K562 (cell line): ENCODE data around the gene ZNF609. TPM values are rescaled to one million over a fixed set of nuclear protein-coding genes. Genes with fewer than 3 reads are reported as not detected.

ENCODE experiments used
- ATAC-seq: fragments of 200-7000 bp; cut with Tn5 transposase; 3 replicates; pipeline ENCODE4 v1.9.1; 2020; ENCODE audit warnings: moderate library complexity
- BruUV-seq: library from RNA; stranded (reverse); fragments of 400-500 nt; replicated peaks from 2 replicates; lab custom pipeline; 2021; lab: Mats Ljungman, UMichigan
- CTCF ChIA-PET: fragments of 300-600 bp; formaldehyde crosslinking; extraction: SDS; loops from one replicate; lab custom pipeline; 2021; ENCODE audit warnings: low intra/inter-chr PET ratio; lab: Yijun Ruan, JAX
- POLR2A ChIA-PET: fragments of 300-600, 350-650 bp; sonication (Branson Sonifier 250); formaldehyde crosslinking; extraction: SDS; loops from one replicate; lab custom pipeline; 2021; ENCODE audit warnings: antibody characterized with exemption, inconsistent platforms; lab: Yijun Ruan, JAX
- DNase-seq, 4 experiments: peaks; one replicate each; pipeline versions ENCODE4 v3.0.0 to v3.0.0-alpha.2; 2011 to 2018; ENCODE audit warnings: low spot score in 3 of 4, mixed read lengths in 3 of 4; ENCODE audit errors: extremely low read depth in 1 of 4
- FAIRE-seq: peaks from 2 replicates; lab custom pipeline; 2011; peaks lifted over from hg19 to GRCh38; lab: Jason Lieb, UNC
- H2AFZ ChIP-seq: 2 replicates; pipeline ENCODE4 v1.6.0; 2011; ENCODE audit warnings: low read depth, low read length, control low read depth, inconsistent platforms
- H3K27ac ChIP-seq: fragments of 200-600 bp; 3 replicates; pipeline ENCODE4 v1.8.0; 2011; ENCODE audit warnings: low read depth, mild to moderate bottlenecking, control low read depth, inconsistent platforms, low read length, moderate library complexity, mixed read lengths; ENCODE audit errors: extremely low read depth
- H3K27me3 ChIP-seq, 2 experiments: fragments of 300-600 bp in 1 of 2; 2 replicates in 1 of 2; 3 replicates in 1 of 2; pipeline versions ENCODE4 v1.6.0 to v1.8.0; 2011; ENCODE audit warnings: inconsistent platforms in 2 of 2, low read length in 2 of 2, mild to moderate bottlenecking in 1 of 2, mixed read lengths in 1 of 2, moderate library complexity in 1 of 2; ENCODE audit not compliant: control insufficient read depth in 2 of 2, insufficient read depth in 2 of 2
- H3K36me3 ChIP-seq: fragments of 300-600 bp; 3 replicates; pipeline ENCODE4 v1.8.0; 2011; ENCODE audit warnings: mild to moderate bottlenecking, low read length, inconsistent platforms; ENCODE audit not compliant: control insufficient read depth, insufficient read depth
- H3K4me1 ChIP-seq, 2 experiments: fragments of 200-600 bp in 1 of 2; replicated peaks in 1 of 2; 2 replicates in 1 of 2; 3 replicates in 1 of 2; pipeline versions ENCODE4 v1.5.1 to v1.8.0; 2011; ENCODE audit warnings: inconsistent platforms in 2 of 2, low read length in 2 of 2, mild to moderate bottlenecking in 1 of 2, mixed read lengths in 1 of 2, moderate library complexity in 1 of 2; ENCODE audit not compliant: control insufficient read depth in 2 of 2, insufficient read depth in 2 of 2
- H3K4me2 ChIP-seq: 2 replicates; pipeline ENCODE4 v1.6.1; 2011; ENCODE audit warnings: low read length, control low read depth, inconsistent platforms, mixed read lengths; ENCODE audit not compliant: insufficient read depth
- H3K4me3 ChIP-seq: fragments of 200-600 bp; sonication (generic), shearing (Covaris generic); 2 replicates; pipeline ENCODE4 v1.5.1; 2016; ENCODE audit warnings: control low read depth, inconsistent platforms
- H3K79me2 ChIP-seq: fragments of 200-600 bp; 3 replicates; pipeline ENCODE4 v1.8.0; 2011; ENCODE audit warnings: low read length, inconsistent platforms; ENCODE audit not compliant: control insufficient read depth, insufficient read depth
- H3K9ac ChIP-seq, 2 experiments: 2 replicates each; pipeline versions ENCODE4 v1.6.0 to v1.6.1; 2011; ENCODE audit warnings: low read depth in 2 of 2, low read length in 2 of 2, control low read depth in 1 of 2, inconsistent platforms in 1 of 2, mild to moderate bottlenecking in 1 of 2, mixed read lengths in 1 of 2; ENCODE audit not compliant: insufficient read depth in 1 of 2
- H3K9me1 ChIP-seq: one replicate; pipeline ENCODE4 v1.6.0; 2011; ENCODE audit warnings: inconsistent platforms, mild to moderate bottlenecking, low read length, moderate library complexity; ENCODE audit not compliant: control insufficient read depth, insufficient read depth
- H3K9me3 ChIP-seq: replicated peaks from 2 replicates; pipeline ENCODE4 v1.5.1; 2011; ENCODE audit warnings: low read depth, low read length, inconsistent platforms; ENCODE audit not compliant: control insufficient read depth, insufficient read depth
- H4K20me1 ChIP-seq: replicated peaks from 2 replicates; pipeline ENCODE4 v1.6.1; 2011; ENCODE audit warnings: low read length, inconsistent platforms, mixed read lengths; ENCODE audit not compliant: control insufficient read depth, insufficient read depth
- DACH1 ChIP-seq: fragments of 450-650 bp; IDR thresholded peaks from 2 replicates; pipeline ENCODE4 v1.6.1; 2018; ENCODE audit not compliant: partially characterized antibody
- ESRRA ChIP-seq: fragments of 450-650 bp; IDR thresholded peaks from 2 replicates; pipeline ENCODE4 v1.6.1; 2014; ENCODE audit warnings: low read depth, mild to moderate bottlenecking, moderate library complexity, borderline replicate concordance
- HNRNPL ChIP-seq: fragments of 200-400 bp; formaldehyde crosslinking; IDR thresholded peaks from 2 replicates; pipeline ENCODE4 v1.6.1; 2017; ENCODE audit warnings: low read depth, mild to moderate bottlenecking, low read length
- ZFP1 ChIP-seq: fragments of 450-650 bp; formaldehyde crosslinking; IDR thresholded peaks from 2 replicates; pipeline ENCODE4 v1.4.0; 2020; ENCODE audit warnings: mild to moderate bottlenecking, mixed read lengths
- ZNF407 ChIP-seq: fragments of 450-650 bp; IDR thresholded peaks from 2 replicates; pipeline ENCODE4 v1.6.1; 2016; ENCODE audit warnings: low read depth
- ZNF449 ChIP-seq: fragments of 250-450 bp; sonication (Bioruptor Pico); IDR thresholded peaks from 2 replicates; pipeline ENCODE4 v1.8.0; 2022; ENCODE audit warnings: moderate library complexity, mild to moderate bottlenecking, inconsistent platforms
- ZNF609 ChIP-seq: sonication (generic); formaldehyde crosslinking; IDR thresholded peaks from 2 replicates; pipeline ENCODE4 v1.8.1; 2023; ENCODE audit warnings: missing genetic modification reagents, mild to moderate bottlenecking, borderline replicate concordance
- WGBS: fragments of 100-300 bp; shearing (Covaris generic); methylation state at CpG from one replicate; pipeline ENCODE4 v1.1.6; 2016; ENCODE audit warnings: low coverage, mixed read lengths; ENCODE audit not compliant: insufficient coverage; ENCODE audit errors: missing lambda C conversion rate; 5-methylcytosine and 5-hydroxymethylcytosine counted together
- in situ Hi-C: fragments of 300-500 bp; cut with MboI; formaldehyde crosslinking; loops from 4 replicates; pipeline ENCODE4 v1.15.0; 2018; ENCODE audit warnings: inconsistent platforms, mixed read lengths
- intact Hi-C: fragments of 100-400 bp; cut with micrococcal nuclease; formaldehyde crosslinking; loops from 2 replicates; pipeline ENCODE4 v1.14.2; 2022
- polyA plus RNA-seq, 8 experiments: library from polyadenylated mRNA; depleted of rRNA in 4 of 8; stranded (reverse) in 5 of 8; unstranded in 3 of 8; fragments of >200 nt; fragmentation: Nextera tagmentation in 2 of 8; fragmentation: Illumina TruSeq in 1 of 8; extraction: Ambion mirVana in 2 of 8; extraction: Trizol in 1 of 8; gene quantifications; 2 replicates each; pipeline versions ENCODE4 v1.2.1 to v1.2.3, GENCODE V29; 2011 to 2014; ENCODE audit warnings: inconsistent platforms in 1 of 8, missing spikeins in 1 of 8
- total RNA-seq, 7 experiments: library from RNA; depleted of rRNA in 6 of 7; stranded (reverse); fragments of >200 nt in 6 of 7; fragmentation: Illumina TruSeq in 2 of 7; extraction: Trizol in 2 of 7; gene quantifications; 2 replicates each; pipeline versions ENCODE4 v1.2.1 to v1.2.3, GENCODE V29; 2011 to 2021; ENCODE audit warnings: low replicate concordance in 1 of 7

ZNF609 gene
- total and polyA plus RNA-seq, 9 of the 15 experiments (the other 6 are each of a cell fraction or from before 2014, with no cell fraction given), result 3.0 to 38.7 (median 17.8) TPM

- FAIRE-seq (peak; percentile 91), DNase-seq (peak; percentile 75 to 91 (median 80)), ATAC-seq (peak; percentile 86)
- Histone ChIP-seq H3K9me1 (peaks cover 7% of the 10 kb centered on the region), H2AFZ (no peak overlapping the region), H4K20me1 (peaks cover 31% of the 10 kb centered on the region), H3K27ac (peak overlapping the region; percentile 60; the same call in 2 of the 3 replicates), H3K4me1 (peaks cover 13 to 35% of the 10 kb centered on the region in 2 experiments), H3K36me3 (peaks cover 26% of the 10 kb centered on the region), H3K27me3 (no peaks in the 10 kb centered on the region), H3K9ac (no peak overlapping the region), H3K4me2 (peak overlapping the region; percentile 6; the same call in 1 of the 2 replicates), H3K4me3 (no peak overlapping the region), H3K9me3 (no peaks in the 10 kb centered on the region), H3K79me2 (peaks cover 27% of the 10 kb centered on the region; the same call in 2 of the 3 replicates)
- 0% methylated on average over 6 of the region's 6 CpGs for WGBS
- ChIA-PET POLR2A (interaction anchor here (0.6 to 1.9 kb wide), 8 partner anchors 9 to 564 kb away, joined by 3 to 7 read pairs (median 3); no protein-coding TSS in a partner anchor), CTCF (no interaction called here)
- in situ Hi-C loops, result no loop called here
- no TSS peak for BruUV-seq
- intact Hi-C loops, result no loop called here
- TF ChIP-seq ZNF407, result no peak
- TF ChIP-seq HNRNPL, result no peak
- peak; percentile 37; the same call in 1 of the 2 replicates for TF ChIP-seq ESRRA
- peak; percentile 48; the same call in 1 of the 2 replicates for TF ChIP-seq ZNF609 (CRISPR knock-in tag)
- peak; percentile 84; the same call in 1 of the 2 replicates for TF ChIP-seq ZNF449 (CRISPR knock-in tag)
- TF ChIP-seq ZFP1 (CRISPR knock-in tag), result no peak
- peak; percentile 92 for TF ChIP-seq DACH1
These were observed 235.2 kb downstream of the ZNF609 start for GRCh38 chr15:64695561-64695992.
